ENCODE results near the gene PLEKHM3. TPM values are rescaled to one million over a fixed set of nuclear protein-coding genes. Genes with fewer than 3 reads are reported as not detected.

Gene PLEKHM3
- total RNA-seq, 1 experiment from 2014 or later: 6.5 TPM

DNA sequence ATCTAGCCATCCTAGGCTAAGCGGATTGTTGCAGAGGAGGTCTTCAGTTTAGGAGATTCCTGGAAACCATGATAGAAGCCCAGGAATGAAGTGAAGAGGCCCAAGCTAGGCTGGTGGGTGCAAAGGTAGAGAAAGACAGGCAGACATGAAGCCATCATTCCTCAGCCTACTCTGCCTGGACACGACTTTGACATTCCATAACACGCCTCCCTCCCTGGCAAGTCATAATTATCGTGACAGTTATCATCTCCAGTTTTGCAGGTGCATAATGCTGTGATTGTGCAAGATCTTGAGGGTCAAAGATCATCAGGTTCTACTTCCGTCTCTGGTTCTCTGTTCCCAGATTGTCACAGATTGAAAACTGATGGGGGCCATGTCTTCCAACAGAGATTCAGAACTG lies 240.4 kb downstream of the PLEKHM3 start:
- intact Hi-C loops (cut with micrococcal nuclease; ENCODE audit: unreplicated experiment): no loop called here
- CTCF ChIA-PET: no interaction called here
- Histone ChIP-seq H3K27me3 (replicated peaks; ENCODE audit: insufficient read depth, low read depth, low read length, poor library complexity) (no peaks in the 10 kb centered on the region), H3K27ac (ENCODE audit: low read depth, low read length, poor library complexity, severe bottlenecking) (no peak overlapping the region), H3K4me1 (ENCODE audit: insufficient read depth, low read length, poor library complexity, severe bottlenecking) (no peaks in the 10 kb centered on the region), H3K36me3 (ENCODE audit: insufficient read depth, low read length, poor library complexity, severe bottlenecking) (no peaks in the 10 kb centered on the region), H3K4me3 (ENCODE audit: low read depth, low read length, poor library complexity, severe bottlenecking) (no peak overlapping the region), H3K9me3 (ENCODE audit: low read depth, low read length, poor library complexity, severe bottlenecking) (no peaks in the 10 kb centered on the region)
- TF ChIP-seq, protein P1, sequence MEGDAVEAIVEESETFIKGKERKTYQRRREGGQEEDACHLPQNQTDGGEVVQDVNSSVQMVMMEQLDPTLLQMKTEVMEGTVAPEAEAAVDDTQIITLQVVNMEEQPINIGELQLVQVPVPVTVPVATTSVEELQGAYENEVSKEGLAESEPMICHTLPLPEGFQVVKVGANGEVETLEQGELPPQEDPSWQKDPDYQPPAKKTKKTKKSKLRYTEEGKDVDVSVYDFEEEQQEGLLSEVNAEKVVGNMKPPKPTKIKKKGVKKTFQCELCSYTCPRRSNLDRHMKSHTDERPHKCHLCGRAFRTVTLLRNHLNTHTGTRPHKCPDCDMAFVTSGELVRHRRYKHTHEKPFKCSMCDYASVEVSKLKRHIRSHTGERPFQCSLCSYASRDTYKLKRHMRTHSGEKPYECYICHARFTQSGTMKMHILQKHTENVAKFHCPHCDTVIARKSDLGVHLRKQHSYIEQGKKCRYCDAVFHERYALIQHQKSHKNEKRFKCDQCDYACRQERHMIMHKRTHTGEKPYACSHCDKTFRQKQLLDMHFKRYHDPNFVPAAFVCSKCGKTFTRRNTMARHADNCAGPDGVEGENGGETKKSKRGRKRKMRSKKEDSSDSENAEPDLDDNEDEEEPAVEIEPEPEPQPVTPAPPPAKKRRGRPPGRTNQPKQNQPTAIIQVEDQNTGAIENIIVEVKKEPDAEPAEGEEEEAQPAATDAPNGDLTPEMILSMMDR (conservative IDR thresholded peaks at IDR 0.05; ENCODE audit: low read depth, low read length): no peak
- TF ChIP-seq EZH2 (IDR thresholded peaks at IDR 0.05; ENCODE audit: borderline replicate concordance, low read depth, low read length, poor library complexity, severe bottlenecking): no peak
- POLR2A ChIA-PET (ENCODE audit: low non-redundant PET): no interaction called here
- DNase-seq (ENCODE audit: low spot score): no peak
- BruUV-seq (replicated peaks): no TSS peak

DNA sequence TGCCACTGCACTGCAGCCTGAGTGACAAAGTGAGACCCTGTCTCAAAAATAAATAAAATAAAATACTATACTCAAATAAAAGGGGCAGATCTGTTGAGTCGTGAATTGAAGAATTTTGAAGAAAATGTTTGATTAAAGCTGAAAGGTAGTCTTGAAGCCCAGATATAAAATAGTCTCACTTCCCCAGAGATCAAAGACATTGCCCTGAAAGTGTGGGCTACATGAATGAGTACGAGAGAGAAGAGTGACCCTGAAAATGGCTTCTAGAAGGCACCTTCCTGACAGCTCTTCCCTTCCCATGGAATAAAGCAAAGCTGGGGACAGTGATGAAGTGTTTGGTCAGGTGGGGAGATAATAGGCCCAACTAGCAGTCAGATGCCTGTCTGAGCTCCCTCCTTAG lies 241.8 kb downstream of the PLEKHM3 start:
- DNase-seq (ENCODE audit: low spot score): no peak
- intact Hi-C loops (cut with micrococcal nuclease; ENCODE audit: unreplicated experiment): no loop called here
- H3K27me3 ChIP-seq (replicated peaks; ENCODE audit: insufficient read depth, low read depth, low read length, poor library complexity): no peaks in the 10 kb centered on the region
- ChIA-PET POLR2A (ENCODE audit: low non-redundant PET) (no interaction called here), CTCF (no interaction called here)
- no peak overlapping the region for H3K27ac ChIP-seq (ENCODE audit: low read depth, low read length, poor library complexity, severe bottlenecking)
- BruUV-seq (replicated peaks): no TSS peak
- TF ChIP-seq, protein P1 (conservative IDR thresholded peaks at IDR 0.05; ENCODE audit: low read depth, low read length): no peak
- no peak overlapping the region for H3K4me3 ChIP-seq (ENCODE audit: low read depth, low read length, poor library complexity, severe bottlenecking)
- no peaks in the 10 kb centered on the region for H3K36me3 ChIP-seq (ENCODE audit: insufficient read depth, low read length, poor library complexity, severe bottlenecking)
- no peaks in the 10 kb centered on the region for H3K4me1 ChIP-seq (ENCODE audit: insufficient read depth, low read length, poor library complexity, severe bottlenecking)
- no peaks in the 10 kb centered on the region for H3K9me3 ChIP-seq (ENCODE audit: low read depth, low read length, poor library complexity, severe bottlenecking)

DNA sequence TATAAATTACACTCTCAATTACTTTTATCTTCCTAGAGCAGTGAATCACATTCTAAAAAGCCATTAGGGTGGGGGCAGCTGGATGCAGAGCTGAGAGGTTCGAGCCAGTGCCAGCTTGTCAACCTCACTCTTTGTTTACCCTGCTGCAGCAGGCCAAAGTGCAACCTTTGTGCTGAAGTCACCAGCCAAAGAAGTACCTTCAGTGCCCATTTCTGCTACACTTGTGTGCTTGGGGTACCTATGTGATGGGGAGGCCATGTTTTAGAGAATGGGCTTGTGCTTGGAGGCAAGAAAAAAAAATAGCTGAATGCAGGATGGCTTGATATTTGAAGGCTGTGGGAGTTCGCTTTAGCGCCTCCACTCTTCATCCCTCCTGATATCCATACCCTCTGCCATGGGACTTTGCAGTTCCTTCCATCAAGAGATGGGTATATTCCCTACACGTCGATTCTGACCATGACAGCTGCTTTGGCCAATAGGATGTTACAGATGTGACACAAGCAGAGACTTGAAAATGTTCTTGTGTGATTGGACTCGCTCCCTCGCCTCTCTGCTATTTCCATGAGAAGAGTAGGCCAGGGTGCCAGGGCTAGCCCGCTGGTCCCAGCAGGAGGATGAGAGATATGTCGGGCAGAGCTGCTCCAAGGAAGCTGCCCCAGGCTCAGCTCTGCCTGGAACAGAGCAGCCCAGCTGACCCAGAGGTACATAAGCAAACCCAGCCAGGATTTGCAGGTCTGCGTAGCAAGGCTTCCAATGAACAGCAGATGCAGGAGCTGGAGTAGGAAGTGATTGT lies 242.9 kb downstream of the PLEKHM3 start:
- DNase-seq (ENCODE audit: low spot score): no peak
- no peaks in the 10 kb centered on the region for H3K36me3 ChIP-seq (ENCODE audit: insufficient read depth, low read length, poor library complexity, severe bottlenecking)
- H3K4me1 ChIP-seq (ENCODE audit: insufficient read depth, low read length, poor library complexity, severe bottlenecking): no peaks in the 10 kb centered on the region
- ChIA-PET POLR2A (ENCODE audit: low non-redundant PET) (no interaction called here), CTCF (interaction anchor here (0.5 kb wide), 1 partner anchor 19 kb away, joined by 8 read pairs; no protein-coding TSS in a partner anchor)
- BruUV-seq (replicated peaks): no TSS peak
- no peak overlapping the region for H3K27ac ChIP-seq (ENCODE audit: low read depth, low read length, poor library complexity, severe bottlenecking)
- intact Hi-C loops (cut with micrococcal nuclease; ENCODE audit: unreplicated experiment): no loop called here
- TF ChIP-seq EZH2 (IDR thresholded peaks at IDR 0.05; ENCODE audit: borderline replicate concordance, low read depth, low read length, poor library complexity, severe bottlenecking): no peak
- TF ChIP-seq, protein P1 (conservative IDR thresholded peaks at IDR 0.05; ENCODE audit: low read depth, low read length): no peak
- no peak overlapping the region for H3K4me3 ChIP-seq (ENCODE audit: low read depth, low read length, poor library complexity, severe bottlenecking)
- no peaks in the 10 kb centered on the region for H3K9me3 ChIP-seq (ENCODE audit: low read depth, low read length, poor library complexity, severe bottlenecking)
- H3K27me3 ChIP-seq (replicated peaks; ENCODE audit: insufficient read depth, low read depth, low read length, poor library complexity): no peaks in the 10 kb centered on the region

Measured in A673 (cell line).